NCI-H82 (cell line): ENCODE data around the gene ANKRD35.
A peak's percentile ranks its signal among the peaks of the same experiment; 100 is the strongest.
"Not testable (repeated sequence)": the region's sequence is repeated elsewhere in the genome, so short reads cannot be mapped to it uniquely, and the experiment has no call there.

Experiments used
- DNase-seq: peaks from one replicate; lab custom pipeline; 2025; lab: John Stamatoyannopoulos, UW

The ANKRD35 gene

GRCh38 chr1:145858238-145858900 lies 27.3 kb downstream of the ANKRD35 start:
- DNase-seq = peak; percentile 93

- DNase-seq = peak; percentile 64
These were observed 28.5 kb downstream of the ANKRD35 start for GRCh38 chr1:145857170-145857569.

GRCh38 chr1:145855426-145855948 lies 30.2 kb downstream of the ANKRD35 start:
- DNase-seq = peak; percentile 42

- DNase-seq = no peak
These were observed 36.1 kb downstream of the ANKRD35 start for GRCh38 chr1:145849356-145850160.

GRCh38 chr1:145847827-145848226 lies 37.8 kb downstream of the ANKRD35 start:
- no peak for DNase-seq

GRCh38 chr1:145846201-145846612 lies 39.5 kb downstream of the ANKRD35 start:
- DNase-seq = peak; percentile 55

GRCh38 chr1:145845514-145846161 lies 40.0 kb downstream of the ANKRD35 start, which contains the start of gene NUDT17:
NUDT17 (plus strand) TSS chr1:145845630; CDS start chr1:145845641, 11 bp downstream.
- DNase-seq = peak; percentile 91

- DNase-seq = no peak
These were observed 40.5 kb downstream of the ANKRD35 start for GRCh38 chr1:145845144-145845513.

- no peak for DNase-seq
These were observed 42.6 kb downstream of the ANKRD35 start for GRCh38 chr1:145843031-145843430.

- DNase-seq = no peak
These were observed 48.0 kb downstream of the ANKRD35 start for GRCh38 chr1:145837656-145838055.

- not testable (repeated sequence) for DNase-seq
These were observed 54.9 kb downstream of the ANKRD35 start for GRCh38 chr1:145830810-145831209.

- DNase-seq = no peak
These were observed 57.2 kb downstream of the ANKRD35 start for GRCh38 chr1:145828367-145829026.

GRCh38 chr1:145827966-145828365 lies 57.7 kb downstream of the ANKRD35 start:
- no peak for DNase-seq

GRCh38 chr1:145826030-145826429 lies 59.6 kb downstream of the ANKRD35 start:
- DNase-seq = no peak

- DNase-seq = no peak
These were observed 61.2 kb downstream of the ANKRD35 start for GRCh38 chr1:145824499-145824842.

- peak; percentile 96 for DNase-seq
These were observed 61.8 kb downstream of the ANKRD35 start, which contains the start of the genes POLR3C and RNF115 for GRCh38 chr1:145823565-145824498. POLR3C (plus strand) TSS chr1:145824200; CDS start chr1:145825777, 1,577 bp downstream. RNF115 (minus strand) TSS chr1:145824095; CDS start chr1:145823873, 222 bp downstream.

- DNase-seq = not testable (repeated sequence)
These were observed 62.8 kb downstream of the ANKRD35 start for GRCh38 chr1:145822779-145823331.

GRCh38 chr1:145818095-145818494 lies 67.6 kb downstream of the ANKRD35 start:
- DNase-seq = not testable (repeated sequence)
